GM12878 (cell line): ENCODE results near the gene PRICKLE4. TPM values are rescaled to one million over a fixed set of nuclear protein-coding genes. Genes with fewer than 3 reads are reported as not detected.

ENCODE experiments used
- ATAC-seq: fragments of 200-7000 bp; cut with Tn5 transposase; 3 replicates; pipeline ENCODE4 v1.9.1; 2020; ENCODE audit warnings: mild to moderate bottlenecking, moderate library complexity
- BruUV-seq: library from RNA; stranded (reverse); fragments of 400-500 nt; replicated peaks from 2 replicates; lab custom pipeline; 2021; lab: Mats Ljungman, UMichigan
- CTCF ChIA-PET: fragments of 300-600 bp; sonication (Branson Sonifier 250); formaldehyde crosslinking; extraction: SDS; loops from one replicate; lab custom pipeline; 2021; ENCODE audit warnings: inconsistent platforms; lab: Yijun Ruan, JAX
- POLR2A ChIA-PET: fragments of 350-600 bp; formaldehyde crosslinking; extraction: SDS; loops from one replicate; lab custom pipeline; 2021; ENCODE audit warnings: inconsistent platforms; lab: Charles Lee
- RAD21 ChIA-PET: fragments of 300-600 bp; sonication (Branson Sonifier 250); formaldehyde crosslinking; loops from one replicate; lab custom pipeline; 2023; ENCODE audit warnings: antibody characterized with exemption; ENCODE audit not compliant: unreplicated experiment; lab: Charles Lee
- SMC1A ChIA-PET: fragments of 300-600 bp; sonication (Branson Sonifier 250); formaldehyde crosslinking; loops from one replicate; lab custom pipeline; 2023; ENCODE audit not compliant: unreplicated experiment, uncharacterized antibody; lab: Charles Lee
- DNase-seq: peaks from one replicate; pipeline ENCODE4 v3.0.0-alpha.2; 2011; ENCODE audit warnings: low read depth, low spot score
- FAIRE-seq: peaks from 3 replicates; lab custom pipeline; 2011; peaks lifted over from hg19 to GRCh38; lab: Jason Lieb, UNC
- H2AFZ ChIP-seq: 2 replicates; pipeline ENCODE4 v1.6.0; 2011; ENCODE audit warnings: low read depth, low read length, control low read depth; ENCODE audit not compliant: control insufficient read depth
- H3K27ac ChIP-seq: 2 replicates; pipeline ENCODE4 v1.5.1; 2011; ENCODE audit warnings: control low read depth; ENCODE audit not compliant: control insufficient read depth, insufficient read depth
- H3K27me3 ChIP-seq, 2 experiments: replicated peaks in 1 of 2; 2 replicates each; pipeline versions ENCODE4 v1.6.0 to v1.6.1; 2011; ENCODE audit warnings: low read length in 1 of 2; ENCODE audit not compliant: control insufficient read depth in 2 of 2, insufficient read depth in 2 of 2
- H3K36me3 ChIP-seq, 2 experiments: 2 replicates each; pipeline ENCODE4 v1.5.1; 2011; ENCODE audit warnings: low read length in 1 of 2; ENCODE audit not compliant: control insufficient read depth in 2 of 2, insufficient read depth in 2 of 2
- H3K4me1 ChIP-seq: 2 replicates; pipeline ENCODE4 v1.6.1; 2011; ENCODE audit warnings: mild to moderate bottlenecking, low read length, moderate library complexity, mixed read lengths; ENCODE audit not compliant: control insufficient read depth, insufficient read depth
- H3K4me2 ChIP-seq: 2 replicates; pipeline ENCODE4 v1.6.0; 2011; ENCODE audit warnings: control low read depth; ENCODE audit not compliant: control insufficient read depth, insufficient read depth
- H3K4me3 ChIP-seq: fragments of 200-600 bp; sonication (generic); 2 replicates; pipeline ENCODE4 v1.5.1; 2016
- H3K79me2 ChIP-seq: 2 replicates; pipeline ENCODE4 v1.6.0; 2011; ENCODE audit warnings: low read length; ENCODE audit not compliant: control insufficient read depth, insufficient read depth
- H3K9ac ChIP-seq: 2 replicates; pipeline ENCODE4 v1.8.0; 2011; ENCODE audit warnings: low read length, control low read depth, mixed read lengths; ENCODE audit not compliant: control insufficient read depth, insufficient read depth
- H3K9me3 ChIP-seq: replicated peaks from 3 replicates; pipeline ENCODE4 v1.5.1; 2011; ENCODE audit warnings: mild to moderate bottlenecking, low read length; ENCODE audit not compliant: control insufficient read depth, insufficient read depth
- H4K20me1 ChIP-seq: 2 replicates; pipeline ENCODE4 v1.6.0; 2011; ENCODE audit not compliant: control insufficient read depth, insufficient read depth
- CHD2 ChIP-seq: IDR thresholded peaks from 2 replicates; pipeline ENCODE4 v1.6.1; 2011; ENCODE audit warnings: low read depth, low read length, improper control_type of control experiment, borderline replicate concordance
- CREB1 ChIP-seq: IDR thresholded peaks from 2 replicates; pipeline ENCODE4 v1.6.1; 2012; ENCODE audit warnings: low read depth, mild to moderate bottlenecking, inconsistent platforms
- EP300 ChIP-seq, 2 experiments: fragments of 150-350 bp in 1 of 2; IDR thresholded peaks; 2 replicates each; pipeline ENCODE4 v1.6.1; 2011 to 2012; ENCODE audit warnings: low read depth in 2 of 2, low read length in 2 of 2, borderline replicate concordance in 1 of 2, improper control_type of control experiment in 1 of 2, inconsistent platforms in 1 of 2; ENCODE audit not compliant: control insufficient read depth in 1 of 2
- HDAC2 ChIP-seq: fragments of 200-600 bp; sonication (generic); IDR thresholded peaks from 2 replicates; pipeline ENCODE4 v1.6.1; 2017
- IKZF2 ChIP-seq, 2 experiments: fragments of 450-650 bp; IDR thresholded peaks; 2 replicates each; pipeline ENCODE4 v1.6.1; 2017; ENCODE audit warnings: mild to moderate bottlenecking in 2 of 2, moderate library complexity in 2 of 2
- JUND ChIP-seq: IDR thresholded peaks from 2 replicates; pipeline ENCODE4 v1.6.1; 2012; ENCODE audit warnings: low read depth, mild to moderate bottlenecking, low read length, improper control_type of control experiment, moderate library complexity
- LARP7 ChIP-seq: fragments of 450-650 bp; IDR thresholded peaks from 2 replicates; pipeline ENCODE4 v1.6.1; 2017; ENCODE audit warnings: mild to moderate bottlenecking
- MYB ChIP-seq: fragments of 150-350 bp; IDR thresholded peaks from 2 replicates; pipeline ENCODE4 v1.6.1; 2014; ENCODE audit warnings: mild to moderate bottlenecking, low read depth, low read length, borderline replicate concordance
- NR2F1 ChIP-seq: fragments of 450-650 bp; conservative IDR thresholded peaks from 2 replicates; pipeline ENCODE4 v1.6.1; 2017; ENCODE audit warnings: mild to moderate bottlenecking
- POU2F2 ChIP-seq: IDR thresholded peaks from 3 replicates; pipeline ENCODE4 v1.6.1; 2011; ENCODE audit warnings: low read depth, mild to moderate bottlenecking, low read length, borderline replicate concordance
- TCF7 ChIP-seq: IDR thresholded peaks from 2 replicates; pipeline ENCODE4 v1.6.1; 2014; ENCODE audit warnings: antibody characterized with exemption, borderline replicate concordance
- YY1 ChIP-seq: IDR thresholded peaks from 2 replicates; pipeline ENCODE4 v1.6.1; 2011; ENCODE audit warnings: low read depth, mild to moderate bottlenecking, low read length
- WGBS: methylation state at CpG from one replicate; pipeline ENCODE4 v1.1.6; 2016; ENCODE audit warnings: low lambda C conversion rate; ENCODE audit not compliant: insufficient replicate concordance, insufficient coverage; ENCODE audit errors: missing lambda C conversion rate; 5-methylcytosine and 5-hydroxymethylcytosine counted together
- in situ Hi-C: fragments of 300-500 bp; cut with MboI; formaldehyde crosslinking; loops from 9 replicates; pipeline ENCODE4 v1.14.3; 2018; ENCODE audit warnings: mixed read lengths
- intact Hi-C: fragments of 100-400 bp; cut with micrococcal nuclease; formaldehyde crosslinking; loops from one replicate; pipeline ENCODE4 v1.14.2; 2022; ENCODE audit not compliant: unreplicated experiment
- polyA plus RNA-seq, 11 experiments: library from polyadenylated mRNA; depleted of rRNA in 4 of 11; unstranded in 6 of 11; stranded (reverse) in 5 of 11; fragments of >200 nt; fragmentation: Nextera tagmentation in 4 of 11; fragmentation: Illumina TruSeq in 1 of 11; extraction: Ambion mirVana in 4 of 11; extraction: Trizol in 1 of 11; gene quantifications; 1 replicate in 1 of 11; 2 replicates in 10 of 11; pipeline versions ENCODE4 v1.2.1 to v1.2.3, GENCODE V29; 2011 to 2016; ENCODE audit warnings: inconsistent platforms in 2 of 11, missing spikeins in 2 of 11, low read depth in 1 of 11
- total RNA-seq, 4 experiments: library from RNA; depleted of rRNA in 3 of 4; stranded (reverse); fragments of >200 nt in 3 of 4; fragmentation: Illumina TruSeq in 1 of 4; extraction: Trizol in 1 of 4; gene quantifications; 2 replicates each; pipeline versions ENCODE4 v1.2.1 to v1.2.3, GENCODE V29; 2013 to 2021
- TF ChIP-seq, protein P1 (sequence below): fragments of 450-650 bp; IDR thresholded peaks from 2 replicates; pipeline ENCODE4 v1.6.1; 2018; ENCODE audit warnings: borderline replicate concordance, mild to moderate bottlenecking; ENCODE audit not compliant: partially characterized antibody

The PRICKLE4 gene
- total and polyA plus RNA-seq, 10 of the 15 experiments (the other 5 are each of a cell fraction or from before 2014, with no cell fraction given), result 0.33 to 0.85 (median 0.35) TPM; not detected in 7

DNA sequence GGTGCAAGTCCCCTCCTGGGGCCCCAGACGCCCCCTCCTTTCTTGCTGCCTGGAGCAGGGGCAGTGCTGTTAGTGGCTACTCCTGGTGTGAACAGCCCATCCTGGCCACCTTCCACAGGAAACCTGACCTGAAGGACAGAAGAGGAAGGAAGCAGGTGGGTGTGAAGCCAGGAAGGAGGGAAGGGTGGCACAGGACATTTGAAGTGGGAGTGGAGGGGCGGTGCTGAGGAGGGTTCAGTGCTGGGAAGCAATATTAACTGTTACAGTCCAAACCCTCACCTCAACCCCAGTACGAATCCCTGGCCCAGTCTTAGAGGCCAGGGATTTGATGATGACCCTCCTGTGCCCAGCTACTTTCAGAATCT, 766 bp downstream of the PRICKLE4 start:
- ChIA-PET RAD21 (interaction anchor here (1.0 to 1.9 kb wide), 2 partner anchors 48 to 264 kb away, joined by 3 to 9 read pairs; no protein-coding TSS in a partner anchor), CTCF (interaction anchor here (0.9 to 8.3 kb wide), 5 partner anchors 10 to 324 kb away, joined by 3 to 141 read pairs (median 4); no protein-coding TSS in a partner anchor), POLR2A (no interaction called here), SMC1A (interaction anchor here (2.7 kb wide), 1 partner anchor 263 kb away, joined by 20 read pairs; no protein-coding TSS in a partner anchor)
- DNase-seq (no peak), ATAC-seq (no peak), FAIRE-seq (no peak)
- Histone ChIP-seq H3K27ac (no peak overlapping the region), H3K4me1 (peaks cover 29% of the 10 kb centered on the region), H3K79me2 (no peaks in the 10 kb centered on the region), H3K9me3 (no peaks in the 10 kb centered on the region), H3K9ac (no peak overlapping the region), H4K20me1 (no peaks in the 10 kb centered on the region), H3K36me3 (peaks cover 0 to 3% of the 10 kb centered on the region in 2 experiments; a peak in 1 of 4 replicates), H2AFZ (no peak overlapping the region), H3K4me3 (no peak overlapping the region), H3K27me3 (no peaks in the 10 kb centered on the region), H3K4me2 (no peak overlapping the region)
- intact Hi-C loops (loop anchor here (2.0 to 5.0 kb wide), 2 partner anchors 385 to 431 kb away; no protein-coding TSS in a partner anchor), in situ Hi-C loops (no loop called here)
- no peak for TF ChIP-seq CREB1
- no peak for TF ChIP-seq NR2F1
- TF ChIP-seq LARP7, result no peak
- TF ChIP-seq IKZF2 (IDR thresholded peaks at IDR 0.05), result no peak
- no TSS peak for BruUV-seq
- WGBS, result 10% methylated on average over 3 of the region's 3 CpGs

DNA sequence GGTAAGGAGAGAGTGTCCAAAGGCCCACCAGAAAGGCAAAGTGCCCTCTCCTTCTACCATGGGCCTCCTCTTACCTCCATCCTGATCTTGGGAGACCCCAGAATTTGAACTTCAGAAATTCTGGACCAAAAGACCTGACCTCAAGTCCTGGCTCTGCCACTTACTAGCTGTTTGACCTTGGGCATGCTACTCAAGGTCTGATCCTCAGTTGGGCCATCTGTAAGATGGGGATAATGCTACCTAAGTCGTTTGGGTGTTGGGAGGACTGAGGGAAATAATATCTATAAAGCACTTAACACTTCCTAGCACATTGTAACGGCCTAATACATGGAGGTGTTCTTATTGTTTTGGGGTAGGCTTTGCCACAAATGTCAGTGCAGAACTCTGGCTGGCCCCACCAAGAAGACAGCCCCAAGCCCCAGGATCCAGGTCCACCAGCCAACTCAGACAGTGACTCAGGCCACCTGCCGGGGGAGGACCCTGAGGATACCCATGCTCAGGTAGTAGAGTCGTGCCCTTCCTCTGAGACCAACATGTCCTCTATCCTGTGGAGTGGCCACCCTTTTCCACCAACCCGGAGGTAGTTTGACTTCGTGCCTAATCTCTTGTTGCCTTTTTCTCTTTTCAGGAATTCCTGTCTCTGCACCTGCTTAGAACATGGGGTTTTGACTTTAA, 2.7 kb downstream of the PRICKLE4 start:
- ChIA-PET POLR2A (interaction anchor here (0.5 to 0.9 kb wide), 2 partner anchors 250 to 487 kb away, joined by 5 read pairs; no protein-coding TSS in a partner anchor), RAD21 (interaction anchor here (1.4 to 5.0 kb wide), 2 partner anchors 181 to 260 kb away, joined by 4 to 80 read pairs; no protein-coding TSS in a partner anchor), SMC1A (interaction anchor here (1.0 to 5.6 kb wide), 5 partner anchors 49 to 262 kb away, joined by 3 to 54 read pairs (median 5); no protein-coding TSS in a partner anchor), CTCF (interaction anchor here (0.8 to 8.3 kb wide), 3 partner anchors 18 to 261 kb away, joined by 3 to 141 read pairs (median 3); no protein-coding TSS in a partner anchor)
- peaks cover 10% of the 10 kb centered on the region for H3K79me2 ChIP-seq
- H3K36me3 ChIP-seq, result no peaks in the 10 kb centered on the region
- 52% methylated on average over 6 of the region's 6 CpGs for WGBS
- no peak overlapping the region for H3K9ac ChIP-seq
- ATAC-seq (no peak), FAIRE-seq (no peak), DNase-seq (no peak)
- no peak overlapping the region for H3K27ac ChIP-seq
- no peaks in the 10 kb centered on the region for H3K9me3 ChIP-seq
- in situ Hi-C loops (no loop called here), intact Hi-C loops (loop anchor here (5.0 kb wide), 1 partner anchor 429 kb away; no protein-coding TSS in a partner anchor)
- H2AFZ ChIP-seq, result no peak overlapping the region
- H3K4me2 ChIP-seq, result no peak overlapping the region
- no TSS peak for BruUV-seq
- H3K4me1 ChIP-seq, result peaks cover 29% of the 10 kb centered on the region
- H3K4me3 ChIP-seq, result no peak overlapping the region
- no peaks in the 10 kb centered on the region for H4K20me1 ChIP-seq
- H3K27me3 ChIP-seq, result no peaks in the 10 kb centered on the region
- TF ChIP-seq EP300 (IDR thresholded peaks at IDR 0.05; ENCODE audit: borderline replicate concordance in 1 of 2, control insufficient read depth in 1 of 2, low read depth in 2 of 2, low read length in 2 of 2), result no peak
- no peak for TF ChIP-seq JUND
- TF ChIP-seq POU2F2, result no peak
- no peak for TF ChIP-seq CHD2
- TF ChIP-seq YY1, result no peak
- TF ChIP-seq, protein P1, sequence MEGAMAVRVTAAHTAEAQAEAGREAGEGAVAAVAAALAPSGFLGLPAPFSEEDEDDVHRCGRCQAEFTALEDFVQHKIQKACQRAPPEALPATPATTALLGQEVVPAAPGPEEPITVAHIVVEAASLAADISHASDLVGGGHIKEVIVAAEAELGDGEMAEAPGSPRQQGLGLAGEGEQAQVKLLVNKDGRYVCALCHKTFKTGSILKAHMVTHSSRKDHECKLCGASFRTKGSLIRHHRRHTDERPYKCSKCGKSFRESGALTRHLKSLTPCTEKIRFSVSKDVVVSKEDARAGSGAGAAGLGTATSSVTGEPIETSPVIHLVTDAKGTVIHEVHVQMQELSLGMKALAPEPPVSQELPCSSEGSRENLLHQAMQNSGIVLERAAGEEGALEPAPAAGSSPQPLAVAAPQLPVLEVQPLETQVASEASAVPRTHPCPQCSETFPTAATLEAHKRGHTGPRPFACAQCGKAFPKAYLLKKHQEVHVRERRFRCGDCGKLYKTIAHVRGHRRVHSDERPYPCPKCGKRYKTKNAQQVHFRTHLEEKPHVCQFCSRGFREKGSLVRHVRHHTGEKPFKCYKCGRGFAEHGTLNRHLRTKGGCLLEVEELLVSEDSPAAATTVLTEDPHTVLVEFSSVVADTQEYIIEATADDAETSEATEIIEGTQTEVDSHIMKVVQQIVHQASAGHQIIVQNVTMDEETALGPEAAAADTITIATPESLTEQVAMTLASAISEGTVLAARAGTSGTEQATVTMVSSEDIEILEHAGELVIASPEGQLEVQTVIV, result no peak
- TF ChIP-seq MYB, result no peak
- no peak for TF ChIP-seq TCF7
- TF ChIP-seq HDAC2, result no peak
